GM10248 (cell line): Measurements from ENCODE around the gene ZFP36L2.

Experiments used
- CTCF ChIA-PET: fragments of 300-600 bp; sonication (Branson Sonifier 250); formaldehyde crosslinking; extraction: SDS; loops from one replicate; lab custom pipeline; 2021; ENCODE audit warnings: antibody characterized with exemption; lab: Yijun Ruan, JAX
- POLR2A ChIA-PET: fragments of 350-650 bp; sonication (Branson Sonifier 250); formaldehyde crosslinking; extraction: SDS; loops from one replicate; lab custom pipeline; 2020; ENCODE audit warnings: antibody characterized with exemption; lab: Yijun Ruan, JAX
- DNase-seq: peaks from one replicate; pipeline ENCODE4 v3.0.0; 2012; ENCODE audit errors: extremely low spot score
- TF ChIP-seq, protein P1 (sequence below): IDR thresholded peaks from 2 replicates; pipeline ENCODE4 v1.5.1; 2012; ENCODE audit warnings: mild to moderate bottlenecking, low read depth; ENCODE audit errors: extremely low read depth, missing control alignments, control extremely low read depth

ZFP36L2 gene

DNA sequence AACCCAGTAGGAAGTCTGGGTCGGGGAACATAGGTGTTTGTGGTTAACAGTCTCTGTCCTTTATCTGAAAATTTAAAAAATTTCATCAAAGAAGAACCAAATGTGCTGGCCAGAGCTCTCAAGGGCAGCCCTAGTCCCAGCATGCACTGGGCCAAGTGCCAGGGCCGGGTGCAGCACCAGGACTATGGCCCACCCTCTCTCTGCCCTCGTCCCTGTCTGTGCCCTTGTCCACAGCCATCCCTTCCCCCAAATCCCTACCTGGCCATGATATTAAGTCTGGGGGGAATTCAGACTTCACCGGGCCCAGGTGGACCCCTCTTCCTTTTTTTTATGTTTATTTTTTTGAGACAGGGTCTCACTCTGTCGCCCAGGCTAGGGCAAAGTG, 14.4 kb upstream of the ZFP36L2 start:
- CTCF ChIA-PET = interaction anchor here (1.1 to 6.2 kb wide), 8 partner anchors 13 to 301 kb away, joined by 3 to 56 read pairs (median 4); partner anchors contain the start of gene ZFP36L2
- TF ChIP-seq, protein P1, sequence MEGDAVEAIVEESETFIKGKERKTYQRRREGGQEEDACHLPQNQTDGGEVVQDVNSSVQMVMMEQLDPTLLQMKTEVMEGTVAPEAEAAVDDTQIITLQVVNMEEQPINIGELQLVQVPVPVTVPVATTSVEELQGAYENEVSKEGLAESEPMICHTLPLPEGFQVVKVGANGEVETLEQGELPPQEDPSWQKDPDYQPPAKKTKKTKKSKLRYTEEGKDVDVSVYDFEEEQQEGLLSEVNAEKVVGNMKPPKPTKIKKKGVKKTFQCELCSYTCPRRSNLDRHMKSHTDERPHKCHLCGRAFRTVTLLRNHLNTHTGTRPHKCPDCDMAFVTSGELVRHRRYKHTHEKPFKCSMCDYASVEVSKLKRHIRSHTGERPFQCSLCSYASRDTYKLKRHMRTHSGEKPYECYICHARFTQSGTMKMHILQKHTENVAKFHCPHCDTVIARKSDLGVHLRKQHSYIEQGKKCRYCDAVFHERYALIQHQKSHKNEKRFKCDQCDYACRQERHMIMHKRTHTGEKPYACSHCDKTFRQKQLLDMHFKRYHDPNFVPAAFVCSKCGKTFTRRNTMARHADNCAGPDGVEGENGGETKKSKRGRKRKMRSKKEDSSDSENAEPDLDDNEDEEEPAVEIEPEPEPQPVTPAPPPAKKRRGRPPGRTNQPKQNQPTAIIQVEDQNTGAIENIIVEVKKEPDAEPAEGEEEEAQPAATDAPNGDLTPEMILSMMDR = no peak
- POLR2A ChIA-PET = interaction anchor here (0.5 to 2.0 kb wide), 3 partner anchors 14 to 111 kb away, joined by 3 to 10 read pairs (median 5); partner anchors contain the start of gene ZFP36L2
- no peak for DNase-seq

DNA sequence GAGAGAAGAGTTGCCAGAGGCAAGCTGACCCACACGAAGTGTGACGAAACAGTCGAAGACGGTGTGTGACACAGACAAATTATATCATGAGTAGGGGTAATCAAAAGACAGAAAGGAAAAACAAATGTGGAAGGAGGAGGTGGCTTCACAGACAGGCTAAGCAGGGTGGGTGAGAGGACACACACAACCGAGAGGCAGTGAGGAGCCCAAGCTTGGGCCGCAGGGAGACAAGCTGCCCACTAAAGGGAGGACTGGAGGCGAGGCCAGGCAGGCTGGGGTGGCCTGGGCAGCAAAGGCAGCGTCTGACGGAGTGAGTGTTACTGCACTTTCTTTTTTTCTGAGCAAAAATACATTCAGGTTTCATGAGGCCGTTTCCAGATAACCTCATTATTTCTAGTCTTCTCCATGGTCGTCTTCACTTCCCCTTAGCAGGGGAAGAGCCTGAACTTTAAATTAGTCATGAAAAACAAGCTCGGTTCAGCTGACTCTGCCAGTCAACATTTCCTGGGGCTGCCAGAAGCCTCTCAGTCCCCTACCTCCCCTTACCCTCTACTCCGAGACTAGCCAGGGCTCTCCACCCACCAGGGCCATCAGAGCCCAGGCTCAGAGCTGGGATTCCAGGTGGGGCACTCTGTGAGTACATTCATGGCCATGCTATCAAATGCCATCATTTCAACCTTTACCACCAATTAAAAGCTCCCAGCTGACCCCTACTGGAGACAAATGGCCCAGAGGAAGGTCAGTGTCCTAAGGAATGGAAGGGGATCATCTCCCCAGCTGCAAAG, 13.8 kb upstream of the ZFP36L2 start:
- POLR2A ChIA-PET = interaction anchor here (0.5 to 2.0 kb wide), 3 partner anchors 13 to 110 kb away, joined by 3 to 10 read pairs (median 5); partner anchors contain the start of gene ZFP36L2
- TF ChIP-seq, protein P1 = peak; percentile 10
- CTCF ChIA-PET = interaction anchor here (1.1 to 6.2 kb wide), 9 partner anchors 12 to 301 kb away, joined by 3 to 56 read pairs (median 4); partner anchors contain the start of gene ZFP36L2
- DNase-seq = peak; percentile 77

DNA sequence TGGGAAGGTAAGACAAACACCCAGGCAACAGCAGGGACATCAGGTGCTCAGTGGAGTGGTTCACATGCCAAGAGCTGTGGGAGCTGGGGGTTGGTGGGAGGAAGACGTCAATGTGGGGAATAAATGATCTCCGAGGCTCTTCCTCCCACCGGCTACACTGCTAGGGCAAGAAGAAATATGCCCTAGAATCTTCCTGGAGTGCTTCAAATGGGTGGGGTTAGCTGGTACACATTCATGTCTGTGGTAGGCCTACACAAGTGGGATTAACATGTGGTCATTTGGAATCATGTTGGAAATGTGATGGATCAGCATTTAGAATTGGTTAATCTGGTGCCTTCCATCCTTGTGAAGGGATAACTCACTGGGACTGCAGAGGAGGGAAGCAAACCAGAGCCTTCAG, 12.4 kb upstream of the ZFP36L2 start:
- TF ChIP-seq, protein P1 = no peak
- ChIA-PET POLR2A (no interaction called here), CTCF (interaction anchor here (1.3 to 6.2 kb wide), 5 partner anchors 11 to 291 kb away, joined by 3 to 56 read pairs (median 7); partner anchors contain the start of gene ZFP36L2)
- DNase-seq = no peak

DNA sequence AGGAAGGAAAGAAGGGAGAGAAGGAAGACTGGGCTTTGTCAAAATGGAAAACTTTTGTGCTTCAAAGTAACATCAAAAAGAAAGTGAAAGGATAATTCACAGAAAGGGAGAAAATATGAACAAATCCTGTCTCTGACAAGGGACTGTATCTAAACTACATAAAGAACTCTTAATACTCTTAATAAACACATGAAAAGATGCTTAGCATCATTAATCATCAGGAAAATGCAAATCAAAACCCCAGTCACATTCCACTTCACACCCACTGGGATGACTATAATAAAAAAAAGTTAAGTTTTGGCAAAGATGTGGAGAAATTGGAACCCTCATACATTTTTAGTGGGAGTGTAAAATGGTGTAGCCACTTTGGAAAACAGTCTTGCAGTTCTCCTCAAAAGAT, 11.8 kb upstream of the ZFP36L2 start:
- no peak for DNase-seq
- POLR2A ChIA-PET = no interaction called here
- CTCF ChIA-PET = interaction anchor here (1.3 to 6.2 kb wide), 3 partner anchors 10 to 246 kb away, joined by 3 to 56 read pairs (median 10); partner anchors contain the start of gene ZFP36L2
- TF ChIP-seq, protein P1 = no peak

DNA sequence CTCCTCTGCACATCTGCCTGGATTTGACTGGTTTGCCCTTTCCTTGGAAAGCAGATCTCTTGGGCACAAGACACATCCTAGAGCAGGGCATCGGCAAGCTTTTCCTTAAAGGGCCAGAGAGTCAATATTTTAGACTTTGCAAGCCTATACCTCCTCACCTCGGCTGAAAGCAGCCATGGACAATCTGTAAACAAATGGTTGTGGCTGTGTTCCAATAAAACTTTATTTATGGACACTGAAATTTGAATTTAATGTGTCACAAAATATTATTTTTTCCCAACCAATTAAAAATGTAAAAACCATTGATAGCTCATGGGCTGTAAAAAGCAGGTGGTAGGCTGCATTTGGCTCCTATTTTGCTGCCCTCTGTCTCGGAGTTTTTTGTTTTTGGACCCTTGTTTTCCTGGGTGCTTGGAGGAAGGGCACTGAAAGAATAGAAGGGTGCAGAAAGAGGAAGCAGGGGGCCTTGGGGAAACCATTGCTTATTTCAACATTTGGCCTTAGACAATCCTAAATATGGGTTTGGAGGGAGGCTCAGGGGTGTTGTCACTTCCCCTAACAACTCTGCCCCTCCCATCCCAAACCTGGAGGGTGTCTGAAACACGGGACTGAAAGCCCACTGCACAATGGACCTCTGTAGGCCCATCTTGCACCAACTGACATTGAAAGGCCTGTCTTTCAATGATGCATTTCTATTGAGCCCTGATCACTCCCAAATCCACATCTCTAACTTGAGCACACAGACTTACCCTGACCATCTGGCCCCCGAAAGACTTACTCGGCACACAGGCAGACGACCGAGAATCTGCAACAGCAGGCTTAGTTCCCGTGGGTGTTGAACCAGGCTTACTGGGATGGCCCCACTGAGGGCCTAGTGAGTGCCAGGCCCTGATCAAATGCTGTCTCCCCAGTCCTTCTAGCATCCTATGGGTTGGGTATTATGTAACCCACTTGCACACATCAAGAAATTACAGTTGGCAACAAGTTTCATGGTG, 7.1 kb upstream of the ZFP36L2 start:
- TF ChIP-seq, protein P1 = no peak
- POLR2A ChIA-PET = no interaction called here
- no peak for DNase-seq
- CTCF ChIA-PET = interaction anchor here (1.1 to 2.8 kb wide), 2 partner anchors 12 to 286 kb away, joined by 3 to 7 read pairs; no protein-coding TSS in a partner anchor
